Smooth muscle cell of bladder (primary cell): ENCODE data around the gene EHHADH. TPM values are rescaled to one million over a fixed set of nuclear protein-coding genes. Genes with fewer than 3 reads are reported as not detected.

ENCODE experiments used
- total RNA-seq: library from RNA; depleted of rRNA; stranded (reverse); fragments of >200 nt; gene quantifications from 2 replicates; pipeline ENCODE4 v1.2.3, GENCODE V29; 2014

Gene EHHADH
- 3.4 and 4.5 TPM in 2 replicates for total RNA-seq

DNA sequence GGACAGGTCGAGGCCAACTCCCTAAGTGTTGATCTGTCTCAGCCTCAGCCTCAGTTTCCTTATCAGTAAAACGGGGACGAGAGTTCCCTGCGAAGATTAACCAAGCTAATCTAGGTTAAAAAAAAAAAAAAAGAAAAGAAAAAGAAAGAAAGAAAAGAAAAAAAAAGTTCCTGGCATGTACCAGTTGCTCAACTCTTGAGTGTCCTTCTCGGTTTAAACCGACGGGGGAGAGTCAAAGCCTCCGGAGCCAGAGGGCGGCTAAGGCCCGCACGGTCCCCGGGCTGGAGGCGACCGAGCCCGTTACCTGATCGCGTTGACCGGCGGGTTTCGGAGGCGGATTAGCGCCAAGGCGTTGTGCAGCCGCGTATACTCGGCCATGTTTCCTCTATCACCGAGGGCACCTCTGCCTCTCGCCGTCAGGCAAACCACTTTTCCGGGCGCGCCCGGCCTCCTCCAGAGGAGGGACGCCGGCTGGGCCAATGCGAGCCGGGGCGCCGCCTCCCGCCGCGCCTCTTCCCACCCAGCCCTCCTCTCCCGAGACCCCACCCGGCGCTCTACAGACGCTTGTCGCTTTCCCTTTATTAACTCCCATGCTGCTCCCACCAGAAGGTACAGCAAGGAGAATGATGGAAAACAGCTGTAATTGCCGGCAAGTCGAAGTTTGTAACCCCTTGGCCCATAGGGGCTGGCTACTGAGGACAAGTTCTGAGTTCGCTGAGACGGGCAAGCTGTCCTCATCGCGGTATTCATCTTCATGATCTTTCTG, at the start of gene EHHADH:
Gene EHHADH, minus strand, starts transcription at position 405 of the 766 bp plus-strand sequence. Its CDS starts 27 bp downstream, at position 378.

DNA sequence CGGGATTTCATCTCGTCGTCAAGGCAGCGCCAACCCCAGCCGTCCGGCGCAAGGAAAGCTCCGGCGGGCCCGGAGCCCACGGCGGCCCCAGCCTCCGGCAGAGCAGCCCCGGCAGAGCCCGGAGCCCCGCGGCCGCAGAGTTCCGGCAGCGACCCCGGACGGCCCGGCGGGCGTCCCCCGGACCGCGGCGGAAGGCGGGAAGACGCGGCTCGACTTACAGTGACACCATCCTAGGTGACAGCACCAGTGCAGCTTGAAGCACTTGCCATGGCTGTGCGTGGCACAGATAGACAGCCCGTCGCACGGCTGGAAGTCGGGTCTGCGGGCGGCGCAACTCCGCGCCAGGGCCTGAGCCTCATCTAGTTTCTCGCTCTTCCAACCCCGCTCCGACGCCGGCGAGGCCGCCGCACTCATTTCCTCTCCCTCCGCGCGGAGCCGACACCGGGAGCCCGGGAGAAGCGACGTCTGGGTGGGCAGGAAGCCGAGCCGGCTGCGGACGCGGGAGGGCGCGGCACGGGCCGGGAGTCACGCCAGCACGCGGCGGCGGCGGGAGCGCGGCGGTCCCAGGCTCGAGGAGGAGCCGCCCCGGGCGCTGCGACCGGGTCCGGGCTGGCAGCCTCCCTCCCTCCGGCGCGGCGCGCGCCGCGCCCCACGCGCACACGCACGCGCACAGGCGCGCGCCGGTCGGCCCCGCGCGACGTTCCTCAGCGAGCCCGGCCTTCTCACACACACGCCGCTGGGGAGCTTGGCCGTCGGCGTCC, 101.3 kb downstream of the EHHADH start, which contains the start of gene C3orf70:
Gene C3orf70, minus strand, starts transcription at position 651 of the 761 bp plus-strand sequence. Its CDS starts 237 bp downstream, at position 414.

Other genes starting within 250 kb of the EHHADH start
- 0.09 and 0.14 TPM in 2 replicates for gene C3orf70, start 101.0 kb downstream of the EHHADH start, total RNA-seq
- 11.9 and 13.6 TPM in 2 replicates for gene MAP3K13, start 109.1 kb upstream of the EHHADH start, total RNA-seq
- 5.7 and 6.6 TPM in 2 replicates for gene TMEM41A, start 245.0 kb upstream of the EHHADH start, total RNA-seq